ENCODE data around the gene PHETA1. TPM values are rescaled to one million over a fixed set of nuclear protein-coding genes. Genes with fewer than 3 reads are reported as not detected.
A peak's percentile ranks its signal among the peaks of the same experiment; 100 is the strongest.

PHETA1 gene
- total and polyA plus RNA-seq, 2 donors (not counting 1 experiment from before 2014, with no cell fraction given) = 7.4 to 9.4 TPM

DNA sequence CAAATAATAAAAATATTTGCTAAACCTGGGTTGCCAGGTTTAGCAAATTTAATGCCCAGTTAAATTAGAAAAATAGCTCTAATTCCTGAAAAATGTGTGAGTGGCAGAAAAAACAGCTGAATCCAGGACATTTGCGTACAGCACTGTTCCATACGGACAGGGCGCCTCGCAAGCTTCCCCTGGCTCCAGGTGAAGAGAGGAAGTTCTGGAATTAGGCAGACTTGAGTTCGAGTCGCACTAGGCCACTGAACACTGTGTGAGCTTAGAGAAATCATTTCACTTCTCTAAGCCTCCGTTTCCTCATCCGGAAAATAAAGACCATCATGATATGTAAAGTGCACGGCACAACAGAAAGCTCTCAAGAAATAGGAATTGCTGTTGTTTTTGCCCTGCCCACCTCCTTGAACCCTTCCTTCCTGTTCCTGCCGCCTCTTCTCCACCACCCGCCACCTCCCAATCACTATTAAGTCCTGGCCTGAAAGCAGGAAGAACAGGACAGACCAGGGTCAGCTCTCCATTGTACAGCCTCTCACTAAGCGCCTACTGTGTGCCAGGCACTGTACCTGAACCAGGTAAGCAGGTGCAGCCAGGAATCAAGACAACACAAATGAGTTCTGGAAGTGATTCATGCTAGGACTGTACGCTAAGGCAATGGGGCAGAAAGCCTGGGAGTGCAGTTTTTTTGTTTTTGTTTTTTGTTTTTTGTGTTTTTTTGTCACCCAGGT is 763 bp upstream of the PHETA1 start:
- peak overlapping the region; percentile 90 for H3K4me3 Mint-ChIP-seq
- no peak for TF ChIP-seq EZH2 (IDR thresholded peaks at IDR 0.05; ENCODE audit: borderline replicate concordance, insufficient read depth, low read depth, low read length, poor library complexity, severe bottlenecking)
- TF ChIP-seq, protein P1, sequence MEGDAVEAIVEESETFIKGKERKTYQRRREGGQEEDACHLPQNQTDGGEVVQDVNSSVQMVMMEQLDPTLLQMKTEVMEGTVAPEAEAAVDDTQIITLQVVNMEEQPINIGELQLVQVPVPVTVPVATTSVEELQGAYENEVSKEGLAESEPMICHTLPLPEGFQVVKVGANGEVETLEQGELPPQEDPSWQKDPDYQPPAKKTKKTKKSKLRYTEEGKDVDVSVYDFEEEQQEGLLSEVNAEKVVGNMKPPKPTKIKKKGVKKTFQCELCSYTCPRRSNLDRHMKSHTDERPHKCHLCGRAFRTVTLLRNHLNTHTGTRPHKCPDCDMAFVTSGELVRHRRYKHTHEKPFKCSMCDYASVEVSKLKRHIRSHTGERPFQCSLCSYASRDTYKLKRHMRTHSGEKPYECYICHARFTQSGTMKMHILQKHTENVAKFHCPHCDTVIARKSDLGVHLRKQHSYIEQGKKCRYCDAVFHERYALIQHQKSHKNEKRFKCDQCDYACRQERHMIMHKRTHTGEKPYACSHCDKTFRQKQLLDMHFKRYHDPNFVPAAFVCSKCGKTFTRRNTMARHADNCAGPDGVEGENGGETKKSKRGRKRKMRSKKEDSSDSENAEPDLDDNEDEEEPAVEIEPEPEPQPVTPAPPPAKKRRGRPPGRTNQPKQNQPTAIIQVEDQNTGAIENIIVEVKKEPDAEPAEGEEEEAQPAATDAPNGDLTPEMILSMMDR (IDR thresholded peaks at IDR 0.05) = no peak
- Histone ChIP-seq H3K4me2 (replicated peaks; ENCODE audit: low read depth, low read length, poor library complexity, severe bottlenecking) (peak overlapping the region; percentile 94), H3K4me3 (ENCODE audit: control extremely low read depth in 1 of 5, extremely low read depth in 1 of 5, insufficient read depth in 1 of 5, low read depth in 2 of 5, low read length in 4 of 5) (peak overlapping the region in 4 of 5 experiments; percentile 68 to 73 (median 70)), H3K27ac (ENCODE audit: low read length in 2 of 2) (peak overlapping the region; percentile 3 to 54), H3K9me3 (ENCODE audit: control extremely low read depth in 1 of 3, control insufficient read depth in 2 of 3, insufficient read depth in 1 of 3, low read length in 2 of 3) (no peaks in the 10 kb centered on the region), H3K27me3 (replicated peaks in 1 of 4; ENCODE audit: control extremely low read depth in 1 of 4, control insufficient read depth in 3 of 4, insufficient read depth in 4 of 4, low read length in 3 of 4) (no peaks in the 10 kb centered on the region), H3K9ac (ENCODE audit: low read length) (peak overlapping the region; percentile 86), H3K4me1 (ENCODE audit: control insufficient read depth in 2 of 2, insufficient read depth in 2 of 2, low read length in 2 of 2) (peaks cover 20 to 25% of the 10 kb centered on the region in 2 donors), H2AFZ (ENCODE audit: insufficient read depth, low read depth, low read length, poor library complexity, severe bottlenecking) (peak overlapping the region; percentile 84), H3K79me2 (ENCODE audit: control insufficient read depth, insufficient read depth, low read length) (peaks cover 5% of the 10 kb centered on the region), H4K20me1 (ENCODE audit: control insufficient read depth, insufficient read depth, low read length, poor library complexity, severe bottlenecking) (no peaks in the 10 kb centered on the region), H3K36me3 (replicated peaks in 1 of 2; ENCODE audit: control extremely low read depth in 1 of 2, control insufficient read depth in 1 of 2, extremely low read depth in 1 of 2, insufficient read depth in 2 of 2, low read length in 1 of 2) (no peaks in the 10 kb centered on the region)
- H3K4me1 Mint-ChIP-seq = peaks cover 35% of the 10 kb centered on the region
- intact Hi-C loops (cut with micrococcal nuclease) = loop anchor here (1.0 to 2.0 kb wide), 3 partner anchors 8 to 39 kb away; no protein-coding TSS in a partner anchor
- ChIA-PET POLR2A (interaction anchor here (0.7 kb wide), 1 partner anchor 27 kb away, joined by 3 read pairs; no protein-coding TSS in a partner anchor), CTCF (interaction anchor here (0.7 to 3.5 kb wide), 6 partner anchors 14 to 82 kb away, joined by 3 to 24 read pairs (median 4); no protein-coding TSS in a partner anchor)
- H3K27ac Mint-ChIP-seq = peak overlapping the region; percentile 32
- no peaks in the 10 kb centered on the region for H3K9me3 Mint-ChIP-seq (ENCODE audit: insufficient read depth)
- 75% methylated on average over 8 of the region's 13 CpGs for WGBS (ENCODE audit: insufficient coverage)
- no peak for DNase-seq
- no peak for ATAC-seq (ENCODE audit: low read depth)
- no peaks in the 10 kb centered on the region for H3K27me3 Mint-ChIP-seq

DNA sequence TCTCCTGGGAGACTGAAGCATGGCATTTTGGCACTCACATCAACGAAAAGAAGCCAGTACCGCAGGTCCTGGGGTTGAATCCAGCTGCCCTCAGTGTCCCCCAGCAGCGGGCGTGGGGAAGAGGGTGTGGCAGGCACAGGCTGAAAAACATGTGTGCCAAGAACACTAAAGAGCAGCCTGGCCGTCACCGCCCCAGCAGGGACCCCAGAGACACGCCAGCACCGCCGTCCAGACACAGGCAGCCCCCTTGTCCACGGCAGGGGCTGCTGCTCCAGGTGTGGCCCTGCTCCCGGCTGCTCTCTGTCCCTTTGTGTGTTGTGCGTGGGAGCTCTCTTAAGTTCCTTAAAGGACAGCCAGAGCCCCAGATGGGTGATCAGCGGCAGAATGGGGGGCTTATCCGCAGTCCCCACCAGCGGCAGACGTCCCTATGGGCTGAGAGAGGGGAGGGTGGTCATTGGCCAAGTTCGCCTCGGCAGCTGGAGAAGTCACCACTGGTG is 556 bp downstream of the PHETA1 start:
- POLR2A ChIA-PET = no interaction called here

More for the DNA sequence above, 556 bp downstream of the PHETA1 start:
- H3K9ac ChIP-seq (ENCODE audit: low read length) = peak overlapping the region; percentile 86
- no peaks in the 10 kb centered on the region for H4K20me1 ChIP-seq (ENCODE audit: control insufficient read depth, insufficient read depth, low read length, poor library complexity, severe bottlenecking)
- H3K36me3 ChIP-seq (replicated peaks in 1 of 2; ENCODE audit: control extremely low read depth in 1 of 2, control insufficient read depth in 1 of 2, extremely low read depth in 1 of 2, insufficient read depth in 2 of 2, low read length in 1 of 2) = peaks cover 0 to 4% of the 10 kb centered on the region in 2 experiments
- peak; percentile 43 for DNase-seq
- WGBS (ENCODE audit: insufficient coverage) = 4% methylated on average over 17 of the region's 18 CpGs
- CTCF ChIA-PET = interaction anchor here (0.9 to 3.5 kb wide), 6 partner anchors 13 to 83 kb away, joined by 3 to 24 read pairs (median 4); no protein-coding TSS in a partner anchor
- peak overlapping the region; percentile 94 for H3K4me2 ChIP-seq (replicated peaks; ENCODE audit: low read depth, low read length, poor library complexity, severe bottlenecking)
- H3K9me3 ChIP-seq (ENCODE audit: control extremely low read depth in 1 of 3, control insufficient read depth in 2 of 3, insufficient read depth in 1 of 3, low read length in 2 of 3) = no peaks in the 10 kb centered on the region
- Mint-ChIP-seq H3K27ac (no peak overlapping the region), H3K4me3 (peak overlapping the region; percentile 82), H3K27me3 (no peaks in the 10 kb centered on the region), H3K4me1 (peaks cover 37% of the 10 kb centered on the region), H3K9me3 (ENCODE audit: insufficient read depth) (no peaks in the 10 kb centered on the region)
- H3K4me3 ChIP-seq (ENCODE audit: control extremely low read depth in 1 of 5, extremely low read depth in 1 of 5, insufficient read depth in 1 of 5, low read depth in 2 of 5, low read length in 4 of 5) = peak overlapping the region; percentile 46 to 73 (median 70)
- H3K79me2 ChIP-seq (ENCODE audit: control insufficient read depth, insufficient read depth, low read length) = peaks cover 5% of the 10 kb centered on the region
- TF ChIP-seq, protein P1 (IDR thresholded peaks at IDR 0.05) = no peak
- no peak for TF ChIP-seq EZH2 (IDR thresholded peaks at IDR 0.05; ENCODE audit: borderline replicate concordance, insufficient read depth, low read depth, low read length, poor library complexity, severe bottlenecking)
- peak; percentile 5 for ATAC-seq (ENCODE audit: low read depth)
- H2AFZ ChIP-seq (ENCODE audit: insufficient read depth, low read depth, low read length, poor library complexity, severe bottlenecking) = peak overlapping the region; percentile 84
- no peaks in the 10 kb centered on the region for H3K27me3 ChIP-seq (replicated peaks in 1 of 4; ENCODE audit: control extremely low read depth in 1 of 4, control insufficient read depth in 3 of 4, insufficient read depth in 4 of 4, low read length in 3 of 4)
- peaks cover 20 to 25% of the 10 kb centered on the region in 2 donors for H3K4me1 ChIP-seq (ENCODE audit: control insufficient read depth in 2 of 2, insufficient read depth in 2 of 2, low read length in 2 of 2)
- H3K27ac ChIP-seq (ENCODE audit: low read length in 2 of 2) = peak overlapping the region in 1 of 2 donors; percentile 54
- intact Hi-C loops (cut with micrococcal nuclease) = loop anchor here (2.0 kb wide), 2 partner anchors 38 kb away; no protein-coding TSS in a partner anchor
